IPS-NIHi11 (cell line): Measurements from ENCODE around the gene TRPC3.
A peak's percentile ranks its signal among the peaks of the same experiment; 100 is the strongest.
"Not testable (repeated sequence)": the region's sequence is repeated elsewhere in the genome, so short reads cannot be mapped to it uniquely, and the experiment has no call there.

Source experiments
- DNase-seq: peaks from one replicate; pipeline ENCODE4 v3.0.0; 2012; ENCODE audit warnings: mixed read lengths, low spot score

The TRPC3 gene

DNA sequence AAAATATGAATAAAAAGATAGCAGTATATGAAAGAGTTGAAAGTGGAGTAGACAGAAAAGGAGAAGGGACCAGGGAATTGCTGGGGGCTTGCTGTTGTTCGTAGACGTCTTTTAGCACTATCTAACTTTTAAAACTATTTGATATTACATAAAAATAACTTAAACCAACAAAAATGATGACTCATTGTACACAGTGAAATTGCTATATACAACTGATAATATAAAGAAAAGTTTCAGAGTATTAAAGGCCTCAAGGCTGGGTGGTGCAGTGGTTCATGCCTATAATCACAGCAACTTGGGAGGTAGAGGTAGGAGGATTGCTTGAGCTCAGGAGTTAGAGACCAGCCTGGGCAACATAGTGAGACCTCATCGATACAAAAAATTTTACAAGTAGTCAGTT is 5.2 kb downstream of the TRPC3 start:
- no peak for DNase-seq

DNA sequence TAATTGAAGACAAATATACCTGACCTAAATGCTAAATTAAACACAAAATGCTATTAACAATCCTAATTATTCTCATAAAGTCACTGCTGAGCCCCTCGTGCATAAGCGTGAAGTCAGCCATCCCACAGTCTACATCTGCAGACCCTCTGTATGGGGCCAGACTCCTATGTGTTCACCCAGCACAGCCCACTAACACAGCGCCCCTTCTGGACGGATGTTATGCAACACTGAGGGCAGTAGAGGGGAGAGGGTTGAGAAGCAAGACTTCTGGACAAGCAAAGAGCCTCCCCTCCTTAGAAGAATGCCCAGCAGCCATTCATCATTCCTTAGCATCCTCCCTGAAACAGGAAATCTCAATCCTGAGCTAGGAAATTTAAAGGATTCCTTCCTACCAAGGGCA is 7.9 kb downstream of the TRPC3 start:
- peak; percentile 62 for DNase-seq

DNA sequence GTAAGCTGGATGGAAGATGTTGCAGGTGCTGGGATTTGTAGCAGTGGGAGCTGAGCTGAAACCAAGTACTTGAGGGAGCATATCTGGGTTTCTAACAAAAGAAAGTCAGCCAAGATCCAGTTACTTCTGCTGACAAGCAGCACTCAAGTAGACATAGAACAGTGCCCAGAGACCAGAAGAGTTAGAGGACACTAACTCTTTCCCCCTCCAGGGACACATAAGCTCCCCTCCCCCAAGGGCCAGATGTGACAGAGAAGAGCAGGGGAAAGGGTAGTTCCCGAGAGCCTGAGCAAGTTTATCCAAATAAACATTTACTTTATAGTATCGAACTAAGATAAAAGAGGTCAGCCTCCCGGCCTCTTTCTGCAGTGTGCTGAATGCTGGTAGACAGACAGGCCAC is 12.2 kb downstream of the TRPC3 start:
- DNase-seq, result no peak

DNA sequence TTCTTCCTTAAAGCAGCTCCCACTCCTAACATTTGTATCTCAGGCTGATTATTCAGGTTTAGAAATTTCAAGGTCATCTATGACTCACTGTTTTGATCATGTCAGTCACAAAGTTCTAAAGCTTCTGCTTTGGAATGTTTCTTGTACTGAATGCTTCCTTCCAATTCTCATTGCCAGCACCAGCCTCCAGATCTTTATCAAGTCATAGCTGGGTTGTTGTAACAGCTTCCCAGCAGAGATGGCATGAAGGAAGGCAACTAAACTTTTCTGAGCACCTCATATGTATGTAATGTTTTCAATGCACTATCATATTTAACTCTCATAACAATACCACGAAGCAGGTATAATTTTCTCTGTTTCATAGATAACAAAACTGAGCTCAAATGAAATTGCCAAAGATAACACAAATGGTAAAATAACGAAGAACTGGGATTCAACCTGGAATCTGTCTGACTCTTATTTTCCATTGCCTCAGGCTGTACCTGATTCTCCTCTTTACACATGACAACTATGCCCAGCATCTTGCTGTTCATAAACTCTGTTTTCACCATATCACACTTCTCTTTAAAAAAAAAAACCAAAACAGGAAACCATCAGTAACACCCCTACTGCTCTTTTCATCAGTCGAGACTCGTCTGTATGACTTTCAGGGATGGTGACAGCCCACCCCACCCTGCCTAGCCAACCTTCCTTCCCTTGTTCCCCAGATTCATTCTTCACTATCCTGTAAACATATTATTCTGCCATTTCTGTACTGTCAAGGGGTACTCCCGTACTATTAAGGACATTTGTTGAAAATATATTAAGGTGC is 13.4 kb downstream of the TRPC3 start:
- no peak for DNase-seq

DNA sequence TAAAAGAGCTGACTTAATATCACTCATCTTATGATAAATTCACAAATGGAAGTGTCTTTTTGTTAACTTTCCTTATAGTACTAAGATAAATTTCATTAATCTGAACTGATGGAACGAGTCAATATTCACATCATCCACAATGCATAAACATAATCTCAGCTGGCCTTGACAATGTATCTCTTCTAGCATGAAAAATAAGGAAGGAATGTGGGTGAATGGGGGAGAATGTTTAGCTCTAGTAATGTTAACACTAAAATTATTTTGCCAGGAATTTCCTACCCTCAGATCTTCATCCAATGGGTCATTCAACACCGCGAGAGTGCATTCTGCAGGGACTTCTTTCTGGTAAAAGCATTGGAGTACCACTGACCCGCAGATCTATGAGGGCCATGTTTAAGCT is 15.8 kb downstream of the TRPC3 start:
- DNase-seq, result no peak

DNA sequence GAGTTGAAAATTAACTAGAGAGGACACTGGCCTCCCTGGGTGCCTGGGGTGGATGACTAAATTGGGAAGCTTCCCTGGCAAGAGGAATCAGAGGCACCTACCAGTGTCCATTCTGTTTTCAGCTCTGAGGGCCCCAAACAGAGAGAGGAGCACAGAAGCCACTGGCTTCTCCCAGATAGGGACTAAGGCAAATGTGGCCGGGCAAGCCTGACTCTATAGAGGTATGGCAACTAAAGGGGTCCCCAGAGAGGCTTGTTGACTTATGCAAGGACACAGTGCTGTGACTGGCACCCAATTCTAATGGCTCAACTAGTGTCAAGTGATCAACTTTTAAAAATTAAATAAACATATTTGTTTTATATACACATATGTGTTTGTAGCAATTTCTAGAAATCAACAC is 17.2 kb downstream of the TRPC3 start:
- no peak for DNase-seq

DNA sequence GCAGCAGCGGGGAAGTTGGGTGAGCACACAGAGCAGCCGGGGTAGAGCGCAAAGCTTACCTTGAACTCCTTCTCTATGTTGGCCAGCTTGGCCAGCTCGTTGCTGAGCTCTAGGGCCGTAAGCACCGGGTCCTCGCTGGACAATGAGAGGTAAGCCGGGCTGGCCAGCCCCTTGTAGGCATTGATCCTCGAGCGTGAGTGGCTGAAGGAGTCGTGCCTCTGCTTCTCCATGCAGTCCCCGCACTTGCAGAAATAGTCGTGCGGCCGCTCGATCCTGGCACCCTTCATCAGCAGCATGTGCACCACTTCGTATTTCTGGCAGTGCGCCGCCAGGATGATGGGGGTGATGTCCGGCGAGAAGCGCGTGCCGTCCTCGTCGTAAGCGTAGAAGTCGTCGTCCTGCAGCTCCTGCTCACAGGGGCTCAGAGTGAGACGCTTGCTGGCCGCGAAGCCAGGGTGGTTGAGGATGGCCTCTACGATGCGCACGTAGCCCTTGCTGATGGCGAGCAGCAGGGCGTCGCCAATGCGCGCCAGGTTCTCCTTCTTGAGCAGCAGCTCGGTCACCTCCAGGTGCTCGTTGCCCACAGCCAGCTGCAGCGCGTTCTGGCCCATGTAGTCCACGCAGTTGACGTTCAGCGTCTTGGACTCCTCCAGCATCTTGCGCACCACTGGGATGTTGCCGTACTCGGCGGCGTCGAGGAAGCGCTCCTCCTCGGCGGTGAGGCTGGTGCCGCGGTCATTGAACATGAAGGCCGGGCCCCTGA is 19.5 kb downstream of the TRPC3 start:
- DNase-seq, result no peak

DNA sequence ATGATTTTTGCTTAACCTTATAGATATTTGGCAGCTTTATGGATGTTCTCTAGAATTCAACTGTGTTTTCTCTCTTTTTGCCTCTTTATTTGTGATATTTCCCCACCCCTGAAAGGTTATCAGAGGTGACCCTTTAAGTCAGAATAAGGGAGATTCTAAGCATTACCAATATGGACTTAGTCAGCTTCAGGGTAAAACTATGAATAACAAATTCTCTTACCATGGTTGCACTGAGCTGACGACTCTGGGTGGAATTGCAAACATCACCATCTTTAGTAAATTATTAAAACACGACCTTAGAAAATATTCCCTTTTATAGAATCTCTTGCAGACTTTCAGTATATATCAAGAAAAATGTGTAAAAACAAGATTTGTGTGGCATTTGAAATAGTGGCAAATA is 21.6 kb downstream of the TRPC3 start:
- no peak for DNase-seq

DNA sequence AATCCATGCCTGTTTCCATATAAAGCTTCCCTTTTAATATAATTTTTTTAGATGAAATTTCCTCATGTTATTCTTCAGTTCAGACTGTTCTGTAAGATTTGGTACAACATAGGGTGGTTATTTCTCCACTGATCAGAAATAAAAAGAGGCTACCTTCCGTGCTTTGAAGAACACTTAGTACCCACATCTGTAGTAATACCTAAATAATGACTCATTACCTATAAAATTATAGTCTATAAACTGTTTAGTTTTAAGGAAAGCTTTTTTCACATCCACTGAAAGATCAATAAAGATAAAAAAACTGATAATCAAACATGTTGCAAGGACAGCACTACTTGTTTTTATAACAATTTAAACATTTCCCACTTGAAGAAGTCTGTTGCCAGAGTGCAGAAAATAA is 23.9 kb downstream of the TRPC3 start:
- no peak for DNase-seq

DNA sequence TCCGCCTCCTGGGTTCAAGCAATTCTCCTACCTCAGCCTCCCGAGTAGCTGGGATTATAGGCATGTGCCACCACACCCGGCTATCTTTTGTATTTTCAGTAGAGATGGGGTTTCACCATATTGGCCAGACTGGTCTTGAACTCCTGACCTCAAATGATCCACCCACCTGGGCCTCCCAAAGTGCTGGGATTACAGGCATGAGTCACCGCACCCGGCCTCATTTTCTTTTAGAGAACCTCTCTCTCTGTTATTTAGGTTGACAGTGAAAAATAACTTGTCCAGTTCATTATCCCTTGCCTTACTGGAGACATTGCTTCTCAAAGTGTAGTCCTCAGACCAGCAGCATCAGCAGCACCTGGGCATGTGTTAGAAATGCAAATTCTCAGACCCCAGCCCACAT is 25.4 kb downstream of the TRPC3 start:
- DNase-seq, result not testable (repeated sequence)

DNA sequence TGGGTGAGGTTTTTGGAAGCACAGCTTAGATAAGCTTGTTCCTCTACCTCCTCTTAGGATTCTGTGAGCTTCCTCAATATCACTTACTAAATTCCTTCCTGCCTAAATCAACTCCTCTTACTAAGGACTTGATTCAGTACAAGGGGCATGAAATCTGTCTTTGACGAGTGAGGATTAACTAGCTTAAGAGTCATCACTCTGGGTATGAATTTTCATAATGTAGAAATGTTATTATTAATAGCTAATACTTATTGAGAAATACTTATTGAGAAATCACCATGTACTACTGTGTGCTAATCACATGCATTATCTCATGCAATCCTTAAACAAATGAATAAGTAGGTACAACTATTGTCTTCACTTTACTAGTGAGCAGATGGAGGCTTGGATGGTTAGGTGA is 28.6 kb downstream of the TRPC3 start:
- no peak for DNase-seq

DNA sequence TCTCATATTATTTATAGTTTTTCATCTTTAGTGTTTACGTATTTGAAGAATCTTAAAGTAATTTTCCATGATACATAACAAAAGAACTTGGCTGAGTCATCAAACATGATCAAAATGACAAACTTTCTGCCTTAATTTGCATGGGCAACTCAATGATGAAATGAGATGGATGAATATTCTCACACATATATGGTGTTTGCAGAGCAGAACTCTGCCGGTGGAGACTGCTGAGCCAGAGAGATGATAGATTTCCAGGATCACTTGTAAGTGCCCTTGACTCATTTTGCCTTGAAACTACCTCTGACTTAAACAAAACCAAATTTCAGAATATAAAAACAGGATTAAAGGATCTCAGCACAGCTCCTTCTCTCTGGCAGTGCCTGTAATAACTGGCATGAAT is 38.2 kb downstream of the TRPC3 start:
- no peak for DNase-seq

DNA sequence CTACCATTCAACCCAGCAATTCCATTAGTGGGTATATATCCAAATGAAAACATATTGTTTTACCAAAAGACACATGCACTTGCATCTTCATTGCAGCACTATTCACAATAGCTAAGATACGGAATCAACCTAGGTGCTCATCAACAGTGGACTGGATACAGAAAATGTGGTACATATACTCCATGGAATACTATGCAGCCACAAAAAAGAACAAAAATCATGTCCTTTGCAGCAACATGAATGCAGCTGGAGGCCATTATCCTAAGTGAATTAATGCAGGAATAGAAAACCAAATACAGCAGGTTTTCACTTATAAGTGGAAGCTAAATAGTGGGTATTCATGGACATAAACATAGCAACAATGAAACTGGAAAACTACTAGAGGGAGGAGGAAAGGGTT is 43.5 kb downstream of the TRPC3 start:
- DNase-seq, result no peak

DNA sequence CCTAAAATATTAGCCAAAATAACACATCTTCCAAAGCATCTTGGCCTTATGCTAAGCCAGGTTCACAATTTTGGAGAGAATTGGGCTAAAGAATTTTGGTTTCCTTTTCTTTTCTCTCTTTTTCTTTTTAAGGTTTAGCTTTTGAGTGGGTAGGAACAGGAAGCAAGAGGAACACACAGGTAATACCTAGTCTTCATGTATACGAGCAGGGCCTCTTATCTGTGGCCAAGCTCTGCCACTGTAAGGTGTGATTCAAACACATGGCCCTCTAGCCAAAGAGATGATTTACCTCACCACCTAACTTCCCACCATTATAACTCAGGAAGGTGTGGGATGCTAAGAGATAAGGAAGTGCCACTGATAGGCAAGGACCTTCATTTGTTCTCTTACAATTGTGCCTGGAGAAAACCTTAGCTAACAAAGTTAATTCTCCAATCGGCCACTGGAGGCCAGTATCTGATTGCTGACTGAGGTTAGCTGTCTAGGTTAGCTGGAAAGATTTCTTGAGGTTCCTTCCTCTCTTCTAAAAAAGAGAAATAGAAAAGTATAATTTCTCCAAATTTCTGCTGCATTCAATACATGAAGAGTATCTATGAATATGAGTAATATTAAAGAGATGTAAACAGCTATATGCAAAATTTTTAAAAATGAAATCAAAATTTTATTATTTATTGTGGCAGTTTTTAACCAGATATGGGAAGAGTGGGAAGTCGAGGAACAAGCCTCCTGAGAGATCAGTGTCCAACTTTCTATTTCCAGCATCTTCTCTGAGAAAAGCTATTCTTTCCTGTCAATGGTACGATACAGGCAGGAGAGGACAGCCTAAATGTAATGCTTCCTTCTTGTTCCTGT is 51.5 kb downstream of the TRPC3 start:
- peak; percentile 73 for DNase-seq

DNA sequence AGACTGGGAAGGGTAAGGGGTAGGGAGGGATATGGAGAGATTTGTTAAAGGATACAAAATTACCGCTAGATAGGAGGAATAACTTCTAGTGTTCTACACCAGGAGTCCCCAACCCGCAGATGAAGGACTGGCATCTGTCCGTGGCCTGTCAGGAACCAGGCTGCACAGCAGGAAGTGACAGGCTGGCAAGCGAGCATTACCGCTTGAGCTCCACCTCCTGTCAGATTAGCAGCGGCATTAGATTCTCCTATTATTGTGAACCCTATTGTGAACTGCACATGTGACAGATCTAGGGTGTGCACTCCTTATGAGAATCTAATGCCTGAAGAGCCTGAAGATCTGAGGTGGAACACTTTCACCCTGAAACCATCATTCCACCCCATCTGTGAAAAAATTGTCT is 53.7 kb downstream of the TRPC3 start:
- DNase-seq, result no peak

DNA sequence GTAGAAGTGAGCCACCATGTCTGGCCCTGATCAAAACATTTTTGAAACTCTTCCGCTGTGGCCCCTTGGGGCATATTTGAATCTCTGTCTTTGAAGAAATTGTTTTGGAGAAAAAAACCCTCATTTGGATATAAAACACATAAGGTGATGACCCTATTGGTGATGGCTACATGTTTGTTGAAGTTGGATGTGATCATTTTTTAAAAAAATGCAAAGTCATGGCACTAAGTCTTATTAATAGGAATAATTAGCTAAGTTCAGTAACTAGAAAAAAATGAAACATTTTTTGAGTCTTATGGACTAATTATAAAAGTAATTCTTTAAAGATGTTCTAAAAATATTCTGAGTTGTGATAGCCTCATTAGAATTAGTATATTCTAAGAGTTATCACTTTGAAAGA is 63.7 kb downstream of the TRPC3 start:
- DNase-seq, result no peak

DNA sequence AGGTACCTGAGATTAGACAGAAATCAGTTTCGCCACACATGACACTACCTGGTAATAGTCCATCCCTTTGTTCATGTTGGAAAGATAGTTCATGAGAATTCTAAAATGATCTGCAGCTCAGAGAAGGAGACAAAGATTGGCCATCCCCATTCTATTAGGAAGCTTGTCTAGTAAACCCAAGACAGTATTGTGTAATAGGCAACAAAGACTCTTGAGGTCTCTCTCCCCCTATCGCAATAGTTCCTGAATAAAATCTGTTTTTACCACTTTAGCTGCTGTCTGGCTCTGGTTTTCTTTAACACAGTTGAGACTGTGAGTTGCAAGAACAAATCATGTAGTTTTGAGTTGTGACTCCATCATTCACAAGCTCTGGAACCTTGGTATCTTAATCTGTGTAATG is 66.7 kb downstream of the TRPC3 start:
- DNase-seq, result no peak

DNA sequence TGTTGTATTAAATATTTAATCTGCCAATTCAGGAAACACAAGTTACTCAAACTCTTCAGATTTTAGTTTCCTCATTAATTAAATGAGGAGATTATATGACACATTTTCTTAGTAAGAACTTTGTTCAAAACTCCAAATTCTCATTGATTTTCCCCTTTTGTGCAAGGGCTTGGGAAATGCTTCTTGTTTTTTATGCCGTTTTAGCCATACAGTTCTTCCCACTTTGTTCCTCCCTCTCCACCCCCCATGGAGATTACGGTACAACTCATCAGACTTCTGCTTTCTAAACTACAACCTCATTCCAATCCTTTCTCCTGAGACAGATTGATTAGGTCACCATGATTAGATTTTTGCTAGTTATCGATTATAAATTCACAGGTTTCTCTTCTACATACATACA is 70.7 kb downstream of the TRPC3 start:
- DNase-seq, result no peak

DNA sequence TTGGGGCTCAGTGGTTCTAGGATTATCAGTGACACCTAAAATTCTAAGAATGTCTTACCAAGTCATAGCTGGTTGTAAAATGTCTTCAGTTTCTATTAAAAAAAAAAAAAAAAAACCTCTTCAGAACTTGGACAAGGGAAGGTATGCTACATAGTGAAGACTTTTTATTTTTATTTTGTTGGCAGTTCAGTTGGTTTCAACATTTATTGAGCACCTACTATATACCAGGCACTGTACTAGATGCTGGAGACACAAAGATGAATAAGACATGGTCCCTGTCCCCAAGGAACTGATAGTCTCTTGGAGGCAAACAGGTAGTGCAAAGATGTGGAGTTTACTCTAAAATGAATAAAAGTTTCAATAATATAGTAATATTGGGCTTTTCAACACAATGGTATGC is 72.7 kb downstream of the TRPC3 start:
- DNase-seq, result no peak

DNA sequence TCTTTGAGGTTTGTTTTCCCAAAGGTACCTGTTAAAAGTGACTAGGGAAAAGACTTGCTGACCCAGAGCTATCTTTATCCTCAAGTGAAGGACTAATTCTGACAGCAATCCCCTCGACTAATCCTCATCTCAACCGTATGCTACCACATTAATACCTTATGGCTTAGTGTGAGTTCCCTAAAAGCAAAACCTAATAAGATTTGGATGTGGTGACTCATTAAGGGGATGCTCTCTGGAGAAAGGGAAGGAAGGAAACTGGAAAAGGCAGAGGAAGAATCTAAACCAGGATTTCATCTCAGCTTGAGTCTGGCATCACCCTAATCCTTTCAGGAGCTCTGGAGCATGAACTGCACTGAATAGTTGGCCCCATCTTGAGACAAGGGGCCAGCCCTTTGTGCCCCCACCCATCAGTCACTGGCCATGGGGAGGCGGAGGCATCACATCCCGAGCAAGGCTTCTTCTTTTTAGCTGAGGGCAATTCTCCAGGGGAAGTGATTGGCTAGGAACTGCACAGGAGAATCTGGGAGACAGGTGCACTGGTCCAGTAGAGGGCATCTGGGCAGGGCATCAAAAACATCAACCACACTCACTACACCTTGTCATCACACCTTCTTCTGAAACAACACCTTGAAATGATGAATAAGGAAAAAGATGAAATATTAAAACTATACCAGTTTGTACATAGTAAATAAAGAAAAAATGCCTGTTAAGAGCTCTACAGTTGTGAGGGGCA is 74.7 kb downstream of the TRPC3 start:
- DNase-seq, result no peak

DNA sequence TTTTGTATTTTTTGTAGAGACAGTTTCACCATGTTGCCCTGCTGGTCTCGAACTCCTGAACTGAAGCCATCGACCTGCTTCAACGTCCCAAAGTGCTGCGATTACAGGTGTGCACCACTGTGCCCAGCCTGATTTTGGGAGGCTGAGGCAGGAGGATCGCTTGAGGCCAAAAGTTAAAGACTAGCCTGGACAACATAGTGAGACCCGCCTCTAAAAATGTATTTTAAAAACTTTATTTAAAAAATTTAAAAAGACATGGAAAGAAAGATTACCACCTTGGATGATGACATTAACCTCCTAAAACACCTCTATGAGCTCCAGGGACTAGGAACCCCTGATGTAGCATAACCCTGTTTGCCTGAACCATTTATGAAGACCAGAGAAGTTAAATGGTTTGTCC is 75.8 kb downstream of the TRPC3 start:
- DNase-seq, result no peak

DNA sequence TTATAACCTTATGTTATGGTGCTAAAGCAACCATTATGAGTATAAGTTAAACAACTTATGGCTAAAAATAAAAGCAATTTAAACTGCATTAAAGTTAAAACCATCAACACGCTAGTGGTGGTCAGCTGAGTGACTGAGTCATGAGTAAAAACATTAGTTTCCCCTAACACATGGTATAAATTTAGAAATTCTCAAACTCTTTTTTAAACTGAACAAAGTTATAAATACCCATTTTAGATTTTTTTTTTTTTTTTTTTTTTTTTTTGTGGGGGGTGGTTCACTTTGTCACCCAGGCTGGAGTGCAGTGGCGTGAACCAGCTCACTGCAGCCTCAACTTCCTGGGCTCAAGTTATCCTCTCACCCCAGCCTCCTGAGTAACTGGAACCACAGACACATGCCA is 76.2 kb downstream of the TRPC3 start:
- DNase-seq, result no peak
